ENCODE measurements around the gene KLHL10.
"Not testable (repeated sequence)": the region's sequence is repeated elsewhere in the genome, so short reads cannot be mapped to it uniquely, and the experiment has no call there.

The KLHL10 gene

DNA sequence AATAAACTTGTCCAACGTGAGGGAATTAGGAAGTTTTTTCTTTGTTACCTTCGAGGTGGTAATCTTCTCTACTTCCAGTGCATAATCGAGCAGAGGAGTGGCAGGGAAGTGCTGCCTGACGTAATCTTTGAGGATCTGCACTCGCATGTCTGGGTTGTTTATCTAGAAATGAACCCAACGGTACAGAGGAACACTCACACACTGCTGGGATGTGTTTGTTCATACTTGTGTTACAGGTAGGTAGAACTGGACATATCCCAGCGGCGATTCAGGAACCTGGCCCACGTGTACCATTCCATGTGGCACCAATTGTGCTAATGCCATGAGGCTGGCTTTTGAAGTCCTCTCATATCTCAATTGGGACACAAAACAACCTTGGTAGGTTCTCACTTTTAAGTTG, 31.8 kb downstream of the KLHL10 start:
- no peak overlapping the region for H3K9ac ChIP-seq (ENCODE audit: low read length)
- no peaks in the 10 kb centered on the region for H3K4me1 ChIP-seq (ENCODE audit: control insufficient read depth, insufficient read depth, low read length)
- H3K4me3 ChIP-seq (ENCODE audit: low read length), result no peak overlapping the region
- H3K36me3 ChIP-seq (ENCODE audit: control insufficient read depth, insufficient read depth, low read length), result peaks cover 12% of the 10 kb centered on the region
- H3K9me3 ChIP-seq (ENCODE audit: control insufficient read depth, low read length), result no peaks in the 10 kb centered on the region
- H3K27me3 ChIP-seq (ENCODE audit: control insufficient read depth, insufficient read depth, low read length), result no peaks in the 10 kb centered on the region

DNA sequence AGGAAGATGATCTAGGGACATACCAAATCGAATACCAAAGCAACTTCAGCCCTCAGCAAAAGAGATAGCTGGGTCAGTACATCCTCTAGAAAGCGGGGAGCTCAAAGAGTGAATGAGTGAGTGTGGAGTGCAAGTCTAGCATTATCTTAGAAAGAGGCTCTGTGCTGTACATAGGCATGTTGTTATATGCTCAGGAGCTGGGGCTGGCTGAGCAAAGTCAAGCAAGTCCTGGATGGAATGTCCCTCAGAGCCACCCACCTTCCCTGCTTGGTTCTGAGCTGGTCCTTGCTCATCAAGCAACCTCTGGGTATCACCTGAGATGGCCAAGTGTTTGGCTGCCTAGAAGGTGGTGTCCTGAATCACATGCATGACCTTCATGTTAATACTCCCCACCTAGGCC, 32.5 kb downstream of the KLHL10 start:
- Histone ChIP-seq H3K4me3 (ENCODE audit: low read length) (no peak overlapping the region), H3K4me1 (ENCODE audit: control insufficient read depth, insufficient read depth, low read length) (no peaks in the 10 kb centered on the region), H3K9me3 (ENCODE audit: control insufficient read depth, low read length) (no peaks in the 10 kb centered on the region), H3K27me3 (ENCODE audit: control insufficient read depth, insufficient read depth, low read length) (no peaks in the 10 kb centered on the region), H3K9ac (ENCODE audit: low read length) (no peak overlapping the region), H3K36me3 (ENCODE audit: control insufficient read depth, insufficient read depth, low read length) (peaks cover 12% of the 10 kb centered on the region)

DNA sequence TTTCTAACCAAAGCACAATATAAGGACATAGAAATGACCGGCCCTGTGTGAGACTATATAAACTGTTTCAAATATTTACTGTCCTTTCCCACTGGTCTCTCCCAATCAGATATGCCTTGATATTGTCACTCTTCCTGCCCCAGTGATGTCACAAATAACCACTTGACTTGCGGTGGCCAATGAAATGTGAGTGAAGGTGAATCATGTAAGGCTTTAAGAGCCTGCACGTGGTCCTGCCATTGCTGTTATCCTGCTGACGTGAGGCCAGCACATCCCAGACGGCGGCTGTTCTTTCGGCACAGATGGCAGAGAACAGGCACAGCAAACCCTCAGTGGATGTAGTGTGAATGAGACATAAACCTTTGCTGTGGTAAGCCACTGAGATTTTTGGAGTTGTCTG, 33.0 kb downstream of the KLHL10 start:
- Histone ChIP-seq H3K4me1 (ENCODE audit: control insufficient read depth, insufficient read depth, low read length) (no peaks in the 10 kb centered on the region), H3K9ac (ENCODE audit: low read length) (no peak overlapping the region), H3K36me3 (ENCODE audit: control insufficient read depth, insufficient read depth, low read length) (peaks cover 12% of the 10 kb centered on the region), H3K4me3 (ENCODE audit: low read length) (no peak overlapping the region), H3K9me3 (ENCODE audit: control insufficient read depth, low read length) (no peaks in the 10 kb centered on the region), H3K27me3 (ENCODE audit: control insufficient read depth, insufficient read depth, low read length) (no peaks in the 10 kb centered on the region)

GRCh38 chr17:41871789-41872188, 34.2 kb downstream of the KLHL10 start:
- no peaks in the 10 kb centered on the region for H3K27me3 ChIP-seq (ENCODE audit: control insufficient read depth, insufficient read depth, low read length)
- no peaks in the 10 kb centered on the region for H3K9me3 ChIP-seq (ENCODE audit: control insufficient read depth, low read length)
- H3K36me3 ChIP-seq (ENCODE audit: control insufficient read depth, insufficient read depth, low read length), result peaks cover 10% of the 10 kb centered on the region
- no peaks in the 10 kb centered on the region for H3K4me1 ChIP-seq (ENCODE audit: control insufficient read depth, insufficient read depth, low read length)
- no peak overlapping the region for H3K9ac ChIP-seq (ENCODE audit: low read length)
- H3K4me3 ChIP-seq (ENCODE audit: low read length), result no peak overlapping the region

DNA sequence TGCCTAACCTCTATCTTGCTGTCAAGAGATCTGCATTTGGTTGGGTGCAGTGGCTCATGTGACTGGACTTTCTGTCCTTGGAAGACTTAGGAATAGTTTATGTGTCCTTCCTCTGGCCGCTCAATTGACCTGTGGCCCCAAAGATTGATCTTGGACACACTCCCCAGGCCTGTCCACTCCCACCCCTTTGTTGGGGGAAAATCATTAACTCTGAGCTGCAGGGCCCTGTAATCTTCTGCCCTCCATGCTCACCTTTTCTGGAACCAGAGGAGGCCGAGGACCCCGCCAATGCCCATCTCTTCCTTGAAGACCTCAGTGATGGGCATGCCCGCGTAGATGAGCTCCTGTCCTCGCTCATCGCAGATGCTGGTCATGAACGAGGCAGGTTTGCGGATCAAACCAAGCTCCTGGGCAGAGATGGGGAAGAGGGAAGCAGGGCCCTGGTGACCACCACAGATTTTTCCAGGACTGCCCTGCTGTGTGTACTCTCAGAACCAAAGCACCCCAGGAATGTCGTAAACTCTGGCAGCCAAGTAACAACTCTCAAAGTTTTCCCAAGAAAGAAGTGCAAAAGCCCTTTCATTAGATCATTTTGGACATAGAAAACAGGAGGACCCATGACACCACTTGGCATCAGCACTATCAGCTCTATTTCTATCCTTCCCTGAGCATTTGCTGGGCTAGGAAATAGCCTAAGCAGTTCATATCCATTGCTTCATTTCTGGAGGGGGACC, 36.1 kb downstream of the KLHL10 start:
- Histone ChIP-seq H3K36me3 (ENCODE audit: control insufficient read depth, insufficient read depth, low read length) (peaks cover 13% of the 10 kb centered on the region), H3K4me1 (ENCODE audit: control insufficient read depth, insufficient read depth, low read length) (no peaks in the 10 kb centered on the region), H3K9me3 (ENCODE audit: control insufficient read depth, low read length) (no peaks in the 10 kb centered on the region), H3K9ac (ENCODE audit: low read length) (no peak overlapping the region), H3K4me3 (ENCODE audit: low read length) (no peak overlapping the region), H3K27me3 (ENCODE audit: control insufficient read depth, insufficient read depth, low read length) (no peaks in the 10 kb centered on the region)

DNA sequence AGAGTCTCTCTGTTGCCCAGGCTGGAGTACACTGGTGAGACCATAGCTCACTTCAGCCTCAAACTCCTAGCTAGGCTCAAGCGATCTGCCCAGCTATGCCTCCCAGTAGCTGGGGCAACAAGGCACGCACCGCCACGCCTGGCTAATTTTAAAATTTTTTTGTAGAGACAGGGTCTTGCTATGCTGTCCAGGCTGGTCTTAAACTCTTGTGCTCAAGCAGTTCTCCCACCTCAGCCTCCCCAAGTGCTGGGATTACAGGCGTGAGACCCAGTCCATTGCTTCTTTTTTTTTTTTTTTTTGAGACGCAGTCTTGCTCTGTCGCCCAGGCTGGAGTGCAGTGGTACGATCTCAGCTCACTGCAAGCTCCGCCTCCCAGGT, 36.7 kb downstream of the KLHL10 start:
- not testable (repeated sequence) for H3K9ac ChIP-seq (ENCODE audit: low read length); H3K4me3 ChIP-seq (ENCODE audit: low read length); H3K27me3 ChIP-seq (ENCODE audit: control insufficient read depth, insufficient read depth, low read length); H3K9me3 ChIP-seq (ENCODE audit: control insufficient read depth, low read length); H3K4me1 ChIP-seq (ENCODE audit: control insufficient read depth, insufficient read depth, low read length)
- peaks cover 17% of the 10 kb centered on the region for H3K36me3 ChIP-seq (ENCODE audit: control insufficient read depth, insufficient read depth, low read length)

GRCh38 chr17:41880130-41880529, 42.5 kb downstream of the KLHL10 start:
- H3K9ac ChIP-seq (ENCODE audit: low read length), result no peak overlapping the region
- peaks cover 22% of the 10 kb centered on the region for H3K36me3 ChIP-seq (ENCODE audit: control insufficient read depth, insufficient read depth, low read length)

DNA sequence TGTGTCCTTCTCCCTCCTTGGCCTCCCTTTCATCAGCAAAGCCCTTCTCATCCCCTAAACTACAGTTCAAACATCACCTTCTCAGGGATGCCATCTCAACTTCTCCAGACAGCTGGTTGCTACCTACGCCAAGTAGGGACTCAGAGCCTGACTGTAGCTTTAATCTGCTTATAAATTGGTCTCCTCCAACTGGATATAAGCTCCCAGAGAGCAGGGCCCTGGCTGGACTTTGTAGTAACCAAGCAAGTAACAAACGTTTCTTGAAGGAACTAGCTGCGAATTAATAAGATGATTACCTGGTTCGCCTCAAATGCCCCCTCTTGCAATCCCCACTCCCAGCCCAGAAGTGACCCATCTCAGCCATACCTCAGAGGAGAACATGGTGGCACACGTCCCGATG, 45.1 kb downstream of the KLHL10 start:
- Histone ChIP-seq H3K9me3 (ENCODE audit: control insufficient read depth, low read length) (no peaks in the 10 kb centered on the region), H3K36me3 (ENCODE audit: control insufficient read depth, insufficient read depth, low read length) (peaks cover 42% of the 10 kb centered on the region), H3K4me1 (ENCODE audit: control insufficient read depth, insufficient read depth, low read length) (no peaks in the 10 kb centered on the region), H3K4me3 (ENCODE audit: low read length) (no peak overlapping the region), H3K27me3 (ENCODE audit: control insufficient read depth, insufficient read depth, low read length) (no peaks in the 10 kb centered on the region), H3K9ac (ENCODE audit: low read length) (no peak overlapping the region)

More at GRCh38 chr17:41880130-41880529, 42.5 kb downstream of the KLHL10 start:
- H3K4me3 ChIP-seq (ENCODE audit: low read length), result no peak overlapping the region
- H3K27me3 ChIP-seq (ENCODE audit: control insufficient read depth, insufficient read depth, low read length), result no peaks in the 10 kb centered on the region
- H3K4me1 ChIP-seq (ENCODE audit: control insufficient read depth, insufficient read depth, low read length), result no peaks in the 10 kb centered on the region
- no peaks in the 10 kb centered on the region for H3K9me3 ChIP-seq (ENCODE audit: control insufficient read depth, low read length)

DNA sequence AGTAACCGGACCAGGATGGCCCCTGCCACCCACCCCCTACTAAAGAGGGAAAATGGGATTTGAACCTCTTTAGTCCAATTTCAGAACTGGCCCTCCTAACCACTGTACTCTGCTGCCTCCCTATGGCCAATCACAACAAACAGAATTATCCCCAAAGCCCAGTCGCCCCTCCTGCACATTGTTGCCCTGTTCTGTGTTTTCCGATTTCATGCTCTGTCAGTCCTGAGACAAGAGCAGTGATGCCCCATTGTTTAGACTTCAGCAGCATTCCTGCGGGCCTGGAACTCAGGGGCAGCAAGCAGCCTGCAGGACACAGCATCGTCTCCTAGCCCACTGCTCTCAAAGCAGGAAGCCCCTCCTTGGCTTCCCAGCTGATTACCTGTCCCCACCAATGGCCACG, 48.1 kb downstream of the KLHL10 start:
- Histone ChIP-seq H3K36me3 (ENCODE audit: control insufficient read depth, insufficient read depth, low read length) (peaks cover 35% of the 10 kb centered on the region), H3K4me1 (ENCODE audit: control insufficient read depth, insufficient read depth, low read length) (no peaks in the 10 kb centered on the region), H3K27me3 (ENCODE audit: control insufficient read depth, insufficient read depth, low read length) (no peaks in the 10 kb centered on the region), H3K9ac (ENCODE audit: low read length) (no peak overlapping the region), H3K9me3 (ENCODE audit: control insufficient read depth, low read length) (no peaks in the 10 kb centered on the region), H3K4me3 (ENCODE audit: low read length) (no peak overlapping the region)

GRCh38 chr17:41888332-41888965, 50.8 kb downstream of the KLHL10 start:
- H3K4me1 ChIP-seq (ENCODE audit: control insufficient read depth, insufficient read depth, low read length), result no peaks in the 10 kb centered on the region
- no peaks in the 10 kb centered on the region for H3K9me3 ChIP-seq (ENCODE audit: control insufficient read depth, low read length)
- H3K4me3 ChIP-seq (ENCODE audit: low read length), result no peak overlapping the region
- H3K9ac ChIP-seq (ENCODE audit: low read length), result no peak overlapping the region
- H3K36me3 ChIP-seq (ENCODE audit: control insufficient read depth, insufficient read depth, low read length), result peaks cover 28% of the 10 kb centered on the region
- H3K27me3 ChIP-seq (ENCODE audit: control insufficient read depth, insufficient read depth, low read length), result no peaks in the 10 kb centered on the region

DNA sequence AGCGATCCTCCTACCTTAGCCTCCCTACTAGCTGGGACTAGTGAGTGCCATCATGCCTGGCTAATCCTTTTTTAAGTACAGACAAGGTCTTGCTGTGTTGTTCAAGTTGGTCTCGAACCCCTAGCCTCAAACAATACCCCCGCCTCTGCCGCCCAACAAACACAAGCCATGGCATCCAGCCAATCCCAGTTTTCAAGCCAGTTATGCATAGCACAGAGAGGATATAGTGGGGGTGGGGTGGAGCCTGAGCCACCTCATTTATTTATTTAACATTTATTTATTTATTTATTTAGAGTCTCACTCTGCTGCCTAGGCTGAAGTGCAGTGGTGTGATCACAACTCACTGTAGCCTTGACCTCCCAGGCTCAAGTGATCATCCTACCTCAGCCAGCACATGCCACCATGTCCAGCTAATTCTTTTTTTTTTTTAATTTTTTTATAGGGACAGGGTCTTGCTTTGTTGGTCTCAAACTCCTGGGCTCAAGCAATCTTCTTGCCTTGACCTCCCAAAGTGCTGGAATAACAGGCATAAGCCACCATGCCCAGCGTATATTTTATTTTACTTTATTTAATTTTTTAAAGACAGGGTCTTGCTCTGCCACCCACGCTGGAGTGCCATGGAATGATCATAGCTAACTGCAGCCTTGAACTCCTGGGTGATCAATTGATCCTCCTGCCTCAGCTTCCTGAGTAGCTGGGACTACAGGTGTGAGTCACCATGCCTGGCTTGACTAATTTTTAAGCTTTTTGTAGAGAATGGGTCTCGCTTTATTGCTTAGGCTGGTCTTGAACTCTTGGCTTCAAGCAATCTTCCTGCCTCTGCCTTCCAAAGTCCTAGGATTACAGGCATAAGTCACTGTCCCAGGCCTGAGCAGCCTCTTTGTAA, 53.8 kb downstream of the KLHL10 start:
- Histone ChIP-seq H3K36me3 (ENCODE audit: control insufficient read depth, insufficient read depth, low read length) (peaks cover 16% of the 10 kb centered on the region), H3K9me3 (ENCODE audit: control insufficient read depth, low read length) (no peaks in the 10 kb centered on the region), H3K4me1 (ENCODE audit: control insufficient read depth, insufficient read depth, low read length) (no peaks in the 10 kb centered on the region), H3K9ac (ENCODE audit: low read length) (no peak overlapping the region), H3K27me3 (ENCODE audit: control insufficient read depth, insufficient read depth, low read length) (no peaks in the 10 kb centered on the region), H3K4me3 (ENCODE audit: low read length) (no peak overlapping the region)

- no peak overlapping the region for H3K4me3 ChIP-seq (ENCODE audit: low read length)
- H3K36me3 ChIP-seq (ENCODE audit: control insufficient read depth, insufficient read depth, low read length), result peaks cover 21% of the 10 kb centered on the region
- no peaks in the 10 kb centered on the region for H3K4me1 ChIP-seq (ENCODE audit: control insufficient read depth, insufficient read depth, low read length)
- no peak overlapping the region for H3K9ac ChIP-seq (ENCODE audit: low read length)
- H3K9me3 ChIP-seq (ENCODE audit: control insufficient read depth, low read length), result no peaks in the 10 kb centered on the region
- H3K27me3 ChIP-seq (ENCODE audit: control insufficient read depth, insufficient read depth, low read length), result no peaks in the 10 kb centered on the region
These were observed 54.4 kb downstream of the KLHL10 start for GRCh38 chr17:41892021-41892376.

Data from mucosa of stomach (tissue), 1 donor.